ENCODE results near the gene TIMM23. TPM values are rescaled to one million over a fixed set of nuclear protein-coding genes. Genes with fewer than 3 reads are reported as not detected.
"Not testable (repeated sequence)": the region's sequence is repeated elsewhere in the genome, so short reads cannot be mapped to it uniquely, and the experiment has no call there.

TIMM23 gene
- total RNA-seq, 1 experiment from 2014 or later, result 111 TPM

- not testable (repeated sequence) for DNase-seq; H3K27me3 ChIP-seq (ENCODE audit: control insufficient read depth, insufficient read depth, low read length); H3K36me3 ChIP-seq (replicated peaks; ENCODE audit: control insufficient read depth, insufficient read depth, low read length)
- H3K4me3 ChIP-seq (ENCODE audit: insufficient read depth, low read depth, low read length), result peak overlapping the region; percentile 73
Measured at GRCh38 chr10:45972813-45973169, 502 bp downstream of the TIMM23 start.

GRCh38 chr10:45974041-45974440 is 1.8 kb downstream of the TIMM23 start:
- not testable (repeated sequence) for H3K4me3 ChIP-seq (ENCODE audit: insufficient read depth, low read depth, low read length); DNase-seq; H3K36me3 ChIP-seq (replicated peaks; ENCODE audit: control insufficient read depth, insufficient read depth, low read length); H3K27me3 ChIP-seq (ENCODE audit: control insufficient read depth, insufficient read depth, low read length)

GRCh38 chr10:45978554-45978953 is 6.3 kb downstream of the TIMM23 start:
- DNase-seq; H3K36me3 ChIP-seq (replicated peaks; ENCODE audit: control insufficient read depth, insufficient read depth, low read length); H3K4me3 ChIP-seq (ENCODE audit: insufficient read depth, low read depth, low read length); H3K27me3 ChIP-seq (ENCODE audit: control insufficient read depth, insufficient read depth, low read length): not testable (repeated sequence)

- H3K36me3 ChIP-seq (replicated peaks; ENCODE audit: control insufficient read depth, insufficient read depth, low read length); DNase-seq; H3K4me3 ChIP-seq (ENCODE audit: insufficient read depth, low read depth, low read length); H3K27me3 ChIP-seq (ENCODE audit: control insufficient read depth, insufficient read depth, low read length): not testable (repeated sequence)
Measured at GRCh38 chr10:45981367-45981766, 9.1 kb downstream of the TIMM23 start.

- H3K27me3 ChIP-seq (ENCODE audit: control insufficient read depth, insufficient read depth, low read length); H3K4me3 ChIP-seq (ENCODE audit: insufficient read depth, low read depth, low read length); H3K36me3 ChIP-seq (replicated peaks; ENCODE audit: control insufficient read depth, insufficient read depth, low read length); DNase-seq: not testable (repeated sequence)
Measured at GRCh38 chr10:45983538-45984186, 11.4 kb downstream of the TIMM23 start.

- H3K4me3 ChIP-seq (ENCODE audit: insufficient read depth, low read depth, low read length); H3K36me3 ChIP-seq (replicated peaks; ENCODE audit: control insufficient read depth, insufficient read depth, low read length); DNase-seq; H3K27me3 ChIP-seq (ENCODE audit: control insufficient read depth, insufficient read depth, low read length): not testable (repeated sequence)
Measured at GRCh38 chr10:45984473-45984872, 12.2 kb downstream of the TIMM23 start.

- H3K4me3 ChIP-seq (ENCODE audit: insufficient read depth, low read depth, low read length); H3K27me3 ChIP-seq (ENCODE audit: control insufficient read depth, insufficient read depth, low read length); H3K36me3 ChIP-seq (replicated peaks; ENCODE audit: control insufficient read depth, insufficient read depth, low read length); DNase-seq: not testable (repeated sequence)
Measured at GRCh38 chr10:45985590-45985989, 13.3 kb downstream of the TIMM23 start.

- Histone ChIP-seq H3K27me3 (ENCODE audit: control insufficient read depth, insufficient read depth, low read length) (no peaks in the 10 kb centered on the region), H3K36me3 (replicated peaks; ENCODE audit: control insufficient read depth, insufficient read depth, low read length) (peaks cover 1% of the 10 kb centered on the region), H3K4me3 (ENCODE audit: insufficient read depth, low read depth, low read length) (no peak overlapping the region)
- no peak for DNase-seq
Measured at GRCh38 chr10:45997557-45997956, 25.3 kb downstream of the TIMM23 start.

- no peak for DNase-seq
- Histone ChIP-seq H3K27me3 (ENCODE audit: control insufficient read depth, insufficient read depth, low read length) (no peaks in the 10 kb centered on the region), H3K4me3 (ENCODE audit: insufficient read depth, low read depth, low read length) (no peak overlapping the region), H3K36me3 (replicated peaks; ENCODE audit: control insufficient read depth, insufficient read depth, low read length) (peaks cover 4% of the 10 kb centered on the region)
Measured at GRCh38 chr10:45997994-45998763, 25.9 kb downstream of the TIMM23 start.

- H3K36me3 ChIP-seq (replicated peaks; ENCODE audit: control insufficient read depth, insufficient read depth, low read length); DNase-seq; H3K4me3 ChIP-seq (ENCODE audit: insufficient read depth, low read depth, low read length); H3K27me3 ChIP-seq (ENCODE audit: control insufficient read depth, insufficient read depth, low read length): not testable (repeated sequence)
Measured at GRCh38 chr10:45999955-46000354, 27.7 kb downstream of the TIMM23 start.

GRCh38 chr10:46000538-46000937 is 28.2 kb downstream of the TIMM23 start:
- H3K4me3 ChIP-seq (ENCODE audit: insufficient read depth, low read depth, low read length), result no peak overlapping the region
- no peaks in the 10 kb centered on the region for H3K27me3 ChIP-seq (ENCODE audit: control insufficient read depth, insufficient read depth, low read length)
- peaks cover 7% of the 10 kb centered on the region for H3K36me3 ChIP-seq (replicated peaks; ENCODE audit: control insufficient read depth, insufficient read depth, low read length)
- no peak for DNase-seq

GRCh38 chr10:46001187-46001756 is 29.0 kb downstream of the TIMM23 start:
- Histone ChIP-seq H3K36me3 (replicated peaks; ENCODE audit: control insufficient read depth, insufficient read depth, low read length) (peaks cover 7% of the 10 kb centered on the region), H3K27me3 (ENCODE audit: control insufficient read depth, insufficient read depth, low read length) (no peaks in the 10 kb centered on the region), H3K4me3 (ENCODE audit: insufficient read depth, low read depth, low read length) (no peak overlapping the region)
- no peak for DNase-seq

- not testable (repeated sequence) for DNase-seq; H3K27me3 ChIP-seq (ENCODE audit: control insufficient read depth, insufficient read depth, low read length); H3K4me3 ChIP-seq (ENCODE audit: insufficient read depth, low read depth, low read length); H3K36me3 ChIP-seq (replicated peaks; ENCODE audit: control insufficient read depth, insufficient read depth, low read length)
Measured at GRCh38 chr10:46002189-46002687, 29.9 kb downstream of the TIMM23 start.

- H3K4me3 ChIP-seq (ENCODE audit: insufficient read depth, low read depth, low read length), result no peak overlapping the region
- no peaks in the 10 kb centered on the region for H3K27me3 ChIP-seq (ENCODE audit: control insufficient read depth, insufficient read depth, low read length)
- no peak for DNase-seq
- peaks cover 6% of the 10 kb centered on the region for H3K36me3 ChIP-seq (replicated peaks; ENCODE audit: control insufficient read depth, insufficient read depth, low read length)
Measured at GRCh38 chr10:46002916-46003693, 30.8 kb downstream of the TIMM23 start.
